ENCODE measurements around the gene AFAP1. TPM values are rescaled to one million over a fixed set of nuclear protein-coding genes. Genes with fewer than 3 reads are reported as not detected.

AFAP1 gene
- polyA plus RNA-seq, 3 donors: not detected

DNA sequence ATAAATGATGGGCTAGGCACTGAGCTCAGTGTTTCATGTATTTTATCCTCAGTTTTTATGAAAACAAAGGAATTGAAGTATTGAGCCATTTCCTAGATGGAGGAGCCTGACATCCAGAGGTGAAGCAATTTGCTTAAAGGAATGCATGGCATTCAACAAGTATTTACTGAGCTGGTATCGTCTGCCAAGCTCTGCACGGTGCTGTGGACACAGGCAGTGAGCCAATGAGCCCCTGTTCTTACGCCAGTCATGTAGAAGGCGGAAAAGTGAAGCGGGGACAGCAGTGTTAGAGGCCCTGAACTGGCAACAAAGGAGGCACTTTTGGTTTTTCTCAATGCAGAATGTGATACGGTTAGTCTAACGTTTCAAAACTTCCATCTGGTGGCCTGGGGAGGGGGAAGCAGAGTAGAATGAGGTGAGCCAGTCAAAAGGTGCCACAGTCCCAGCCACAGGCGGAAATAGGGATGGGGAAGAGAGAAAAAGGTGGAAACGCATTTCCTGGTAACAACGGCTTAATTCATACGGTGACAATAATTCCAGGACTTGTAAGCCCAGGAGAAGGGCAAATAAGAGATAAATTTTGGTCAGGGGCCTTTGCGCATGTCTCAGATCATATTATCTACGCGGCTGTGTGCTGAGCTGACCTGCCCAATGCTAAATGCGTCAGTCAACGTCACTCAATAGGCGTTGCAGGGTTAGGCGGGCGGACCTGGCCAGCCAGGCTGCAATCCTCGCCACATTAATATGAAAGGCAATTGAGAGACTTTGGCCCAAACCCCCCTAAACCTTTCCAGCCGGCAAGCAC lies 133.9 kb downstream of the AFAP1 start:
- no peaks in the 10 kb centered on the region for H3K27me3 ChIP-seq (ENCODE audit: control insufficient read depth in 2 of 2, insufficient read depth in 2 of 2, low read length in 2 of 2)
- no peaks in the 10 kb centered on the region for H3K36me3 ChIP-seq (replicated peaks in 1 of 2; ENCODE audit: control insufficient read depth in 1 of 2, insufficient read depth in 2 of 2, low read length in 2 of 2)
- no peak overlapping the region for H3K4me3 ChIP-seq (replicated peaks in 1 of 3; ENCODE audit: low read depth in 2 of 3, low read length in 3 of 3)
- H4K20me1 ChIP-seq (ENCODE audit: insufficient read depth, low read length): no peaks in the 10 kb centered on the region
- DNase-seq: no peak
- H3K4me1 Mint-ChIP-seq: peaks cover 8% of the 10 kb centered on the region
- H3K79me2 ChIP-seq (ENCODE audit: insufficient read depth, low read length): no peaks in the 10 kb centered on the region
- no peaks in the 10 kb centered on the region for H3K9me3 Mint-ChIP-seq
- peaks cover 3 to 9% (median 4%) of the 10 kb centered on the region in 3 donors for H3K27me3 Mint-ChIP-seq (ENCODE audit: low read depth in 3 of 3)
- TF ChIP-seq, protein P1, sequence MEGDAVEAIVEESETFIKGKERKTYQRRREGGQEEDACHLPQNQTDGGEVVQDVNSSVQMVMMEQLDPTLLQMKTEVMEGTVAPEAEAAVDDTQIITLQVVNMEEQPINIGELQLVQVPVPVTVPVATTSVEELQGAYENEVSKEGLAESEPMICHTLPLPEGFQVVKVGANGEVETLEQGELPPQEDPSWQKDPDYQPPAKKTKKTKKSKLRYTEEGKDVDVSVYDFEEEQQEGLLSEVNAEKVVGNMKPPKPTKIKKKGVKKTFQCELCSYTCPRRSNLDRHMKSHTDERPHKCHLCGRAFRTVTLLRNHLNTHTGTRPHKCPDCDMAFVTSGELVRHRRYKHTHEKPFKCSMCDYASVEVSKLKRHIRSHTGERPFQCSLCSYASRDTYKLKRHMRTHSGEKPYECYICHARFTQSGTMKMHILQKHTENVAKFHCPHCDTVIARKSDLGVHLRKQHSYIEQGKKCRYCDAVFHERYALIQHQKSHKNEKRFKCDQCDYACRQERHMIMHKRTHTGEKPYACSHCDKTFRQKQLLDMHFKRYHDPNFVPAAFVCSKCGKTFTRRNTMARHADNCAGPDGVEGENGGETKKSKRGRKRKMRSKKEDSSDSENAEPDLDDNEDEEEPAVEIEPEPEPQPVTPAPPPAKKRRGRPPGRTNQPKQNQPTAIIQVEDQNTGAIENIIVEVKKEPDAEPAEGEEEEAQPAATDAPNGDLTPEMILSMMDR (IDR thresholded peaks at IDR 0.05): no peak
- 77% methylated on average over 18 of the region's 21 CpGs for WGBS (ENCODE audit: insufficient coverage)
- no peak overlapping the region for H3K27ac Mint-ChIP-seq
- no peak overlapping the region for H3K4me2 ChIP-seq (replicated peaks; ENCODE audit: extremely low read depth, low read length, poor library complexity, severe bottlenecking)
- H3K9me3 ChIP-seq (replicated peaks in 1 of 2; ENCODE audit: control insufficient read depth in 1 of 2, insufficient read depth in 1 of 2, low read length in 2 of 2): no peaks in the 10 kb centered on the region
- no peak overlapping the region for H3K4me3 Mint-ChIP-seq
- H3K36me3 Mint-ChIP-seq: peaks cover 0 to 9% of the 10 kb centered on the region in 2 donors
- H2AFZ ChIP-seq (ENCODE audit: insufficient read depth, low read depth, low read length, poor library complexity, severe bottlenecking): no peak overlapping the region
- H3K27ac ChIP-seq (ENCODE audit: low read depth in 1 of 2, low read length in 2 of 2): no peak overlapping the region
- intact Hi-C loops (cut with micrococcal nuclease): no loop called here
- no peaks in the 10 kb centered on the region for H3K4me1 ChIP-seq (ENCODE audit: control insufficient read depth in 1 of 2, insufficient read depth in 2 of 2, low read length in 2 of 2)
- no peak overlapping the region for H3K9ac ChIP-seq (ENCODE audit: insufficient read depth, low read length, poor library complexity, severe bottlenecking)

DNA sequence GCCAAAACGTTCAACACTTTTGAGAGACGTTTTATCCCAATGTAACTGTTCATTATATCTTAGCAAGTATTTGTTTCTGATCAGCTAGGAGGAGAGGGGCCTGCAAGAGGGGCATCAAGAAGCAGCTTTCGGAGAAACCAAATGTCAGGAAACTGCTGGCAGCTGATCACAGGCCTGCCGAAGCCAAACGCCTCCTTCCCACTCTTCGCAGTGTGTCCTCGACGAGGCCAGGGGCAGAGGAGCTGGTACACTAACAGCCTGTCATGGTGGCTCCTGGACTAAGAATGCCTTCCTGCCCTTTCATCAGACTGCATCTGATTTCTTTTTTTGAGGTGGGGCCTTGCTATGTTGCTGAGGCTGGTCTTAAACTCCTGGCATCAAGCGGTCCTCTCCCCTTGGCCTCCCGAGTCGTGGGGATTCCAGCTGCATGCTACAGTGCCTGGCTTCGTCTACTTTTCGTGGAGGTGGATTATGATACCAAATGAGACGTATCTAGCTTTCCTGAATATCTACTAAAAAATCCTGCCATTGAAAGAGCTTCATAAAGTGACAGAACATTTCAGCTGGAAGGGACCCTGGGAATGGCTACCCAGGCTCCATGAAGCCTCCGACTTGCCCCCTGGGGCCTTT lies 134.8 kb downstream of the AFAP1 start:
- Mint-ChIP-seq H3K4me3 (no peak overlapping the region), H3K9me3 (no peaks in the 10 kb centered on the region), H3K27ac (no peak overlapping the region), H3K4me1 (peaks cover 8% of the 10 kb centered on the region), H3K27me3 (ENCODE audit: low read depth in 3 of 3) (peaks cover 4 to 12% (median 7%) of the 10 kb centered on the region in 3 donors), H3K36me3 (peaks cover 0 to 13% of the 10 kb centered on the region in 2 donors)
- H4K20me1 ChIP-seq (ENCODE audit: insufficient read depth, low read length): no peaks in the 10 kb centered on the region
- no peaks in the 10 kb centered on the region for H3K27me3 ChIP-seq (ENCODE audit: control insufficient read depth in 2 of 2, insufficient read depth in 2 of 2, low read length in 2 of 2)
- no peak overlapping the region for H2AFZ ChIP-seq (ENCODE audit: insufficient read depth, low read depth, low read length, poor library complexity, severe bottlenecking)
- H3K79me2 ChIP-seq (ENCODE audit: insufficient read depth, low read length): no peaks in the 10 kb centered on the region
- no peak overlapping the region for H3K4me3 ChIP-seq (replicated peaks in 1 of 3; ENCODE audit: low read depth in 2 of 3, low read length in 3 of 3)
- TF ChIP-seq, protein P1 (IDR thresholded peaks at IDR 0.05): no peak
- no peaks in the 10 kb centered on the region for H3K9me3 ChIP-seq (replicated peaks in 1 of 2; ENCODE audit: control insufficient read depth in 1 of 2, insufficient read depth in 1 of 2, low read length in 2 of 2)
- 91% methylated on average over 9 of the region's 15 CpGs for WGBS (ENCODE audit: insufficient coverage)
- DNase-seq: no peak
- no peak overlapping the region for H3K9ac ChIP-seq (ENCODE audit: insufficient read depth, low read length, poor library complexity, severe bottlenecking)
- H3K36me3 ChIP-seq (replicated peaks in 1 of 2; ENCODE audit: control insufficient read depth in 1 of 2, insufficient read depth in 2 of 2, low read length in 2 of 2): no peaks in the 10 kb centered on the region
- H3K27ac ChIP-seq (ENCODE audit: low read depth in 1 of 2, low read length in 2 of 2): no peak overlapping the region
- H3K4me1 ChIP-seq (ENCODE audit: control insufficient read depth in 1 of 2, insufficient read depth in 2 of 2, low read length in 2 of 2): no peaks in the 10 kb centered on the region
- intact Hi-C loops (cut with micrococcal nuclease): loop anchor here in 1 of 2 donors (5.0 kb wide), 1 partner anchor 613 kb away; the partner anchor contains the start of gene SORCS2
- no peak overlapping the region for H3K4me2 ChIP-seq (replicated peaks; ENCODE audit: extremely low read depth, low read length, poor library complexity, severe bottlenecking)
